ENCODE results near the gene SUMO1. TPM values are rescaled to one million over a fixed set of nuclear protein-coding genes. Genes with fewer than 3 reads are reported as not detected.
A peak's percentile ranks its signal among the peaks of the same experiment; 100 is the strongest.

The SUMO1 gene
- total RNA-seq, 6 experiments from 2014 or later: 135 to 153 (median 147) TPM

- TF ChIP-seq, protein P1, sequence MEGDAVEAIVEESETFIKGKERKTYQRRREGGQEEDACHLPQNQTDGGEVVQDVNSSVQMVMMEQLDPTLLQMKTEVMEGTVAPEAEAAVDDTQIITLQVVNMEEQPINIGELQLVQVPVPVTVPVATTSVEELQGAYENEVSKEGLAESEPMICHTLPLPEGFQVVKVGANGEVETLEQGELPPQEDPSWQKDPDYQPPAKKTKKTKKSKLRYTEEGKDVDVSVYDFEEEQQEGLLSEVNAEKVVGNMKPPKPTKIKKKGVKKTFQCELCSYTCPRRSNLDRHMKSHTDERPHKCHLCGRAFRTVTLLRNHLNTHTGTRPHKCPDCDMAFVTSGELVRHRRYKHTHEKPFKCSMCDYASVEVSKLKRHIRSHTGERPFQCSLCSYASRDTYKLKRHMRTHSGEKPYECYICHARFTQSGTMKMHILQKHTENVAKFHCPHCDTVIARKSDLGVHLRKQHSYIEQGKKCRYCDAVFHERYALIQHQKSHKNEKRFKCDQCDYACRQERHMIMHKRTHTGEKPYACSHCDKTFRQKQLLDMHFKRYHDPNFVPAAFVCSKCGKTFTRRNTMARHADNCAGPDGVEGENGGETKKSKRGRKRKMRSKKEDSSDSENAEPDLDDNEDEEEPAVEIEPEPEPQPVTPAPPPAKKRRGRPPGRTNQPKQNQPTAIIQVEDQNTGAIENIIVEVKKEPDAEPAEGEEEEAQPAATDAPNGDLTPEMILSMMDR (IDR thresholded peaks at IDR 0.05): no peak
- DNase-seq: no peak
- Mint-ChIP-seq H3K4me1 (ENCODE audit: low read depth) (peaks cover 39% of the 10 kb centered on the region), H3K27me3 (ENCODE audit: insufficient read depth) (no peaks in the 10 kb centered on the region), H3K36me3 (ENCODE audit: low read depth) (peaks cover 18% of the 10 kb centered on the region), H3K9me3 (no peaks in the 10 kb centered on the region; the same call in 1 of the 2 replicates), H3K27ac (peak overlapping the region; percentile 55), H3K4me3 (peak overlapping the region; percentile 39)
Observed at GRCh38 chr2:202270487-202270886, 32.1 kb upstream of the SUMO1 start.

DNA sequence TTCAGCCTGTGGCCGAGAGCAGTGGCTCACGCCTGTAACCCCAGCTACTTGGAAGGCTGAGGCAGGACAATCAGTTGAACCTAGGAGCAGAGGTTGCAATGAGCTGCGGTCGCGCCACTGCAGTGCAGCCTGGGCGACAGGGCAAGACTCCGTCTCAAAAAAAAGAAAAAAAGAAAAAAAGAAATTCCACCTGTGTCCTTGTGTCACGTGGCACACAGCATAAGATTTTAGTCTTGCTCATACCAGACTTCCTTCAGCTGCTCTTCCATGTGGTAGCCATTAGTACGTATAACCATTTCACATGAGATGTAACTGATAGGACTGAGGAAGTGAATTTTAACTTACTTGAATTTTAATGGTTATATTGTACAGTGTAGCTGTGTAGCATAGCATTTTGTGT, 31.2 kb upstream of the SUMO1 start:
- Mint-ChIP-seq H3K27me3 (ENCODE audit: insufficient read depth) (no peaks in the 10 kb centered on the region), H3K4me3 (peak overlapping the region; percentile 17; the same call in 1 of the 2 replicates), H3K9me3 (no peaks in the 10 kb centered on the region; the same call in 1 of the 2 replicates), H3K36me3 (ENCODE audit: low read depth) (peaks cover 15% of the 10 kb centered on the region), H3K4me1 (ENCODE audit: low read depth) (peaks cover 35% of the 10 kb centered on the region), H3K27ac (no peak overlapping the region)
- TF ChIP-seq, protein P1 (IDR thresholded peaks at IDR 0.05): no peak
- DNase-seq: no peak

- peaks cover 24% of the 10 kb centered on the region for H3K4me1 Mint-ChIP-seq (ENCODE audit: low read depth)
- H3K27ac Mint-ChIP-seq: peak overlapping the region; percentile 72
- peaks cover 15% of the 10 kb centered on the region for H3K36me3 Mint-ChIP-seq (ENCODE audit: low read depth)
- TF ChIP-seq, protein P1 (IDR thresholded peaks at IDR 0.05): no peak
- no peak for DNase-seq
- H3K27me3 Mint-ChIP-seq (ENCODE audit: insufficient read depth): no peaks in the 10 kb centered on the region
- H3K9me3 Mint-ChIP-seq: no peaks in the 10 kb centered on the region; the same call in 1 of the 2 replicates
- no peak overlapping the region for H3K4me3 Mint-ChIP-seq
Observed at GRCh38 chr2:202267495-202267894, 29.1 kb upstream of the SUMO1 start.

GRCh38 chr2:202265467-202266277, 27.3 kb upstream of the SUMO1 start, which contains the start of gene NOP58:
Gene NOP58, plus strand, starts transcription at chr2:202265763. Its CDS starts 179 bp downstream, at chr2:202265942.
- Mint-ChIP-seq H3K27ac (peak within 1 kb of the TSS; percentile 66; the same call in 1 of the 2 replicates), H3K36me3 (ENCODE audit: low read depth) (peaks cover 15% of the 10 kb centered on the region), H3K4me3 (peak within 1 kb of the TSS; percentile 47), H3K9me3 (no peaks in the 10 kb centered on the region; the same call in 1 of the 2 replicates), H3K4me1 (ENCODE audit: low read depth) (peaks cover 31% of the 10 kb centered on the region), H3K27me3 (ENCODE audit: insufficient read depth) (no peaks in the 10 kb centered on the region)
- TF ChIP-seq, protein P1 (IDR thresholded peaks at IDR 0.05): no peak
- peak; percentile 95 for DNase-seq

GRCh38 chr2:202261531-202261930, 23.1 kb upstream of the SUMO1 start:
- H3K4me1 Mint-ChIP-seq (ENCODE audit: low read depth): peaks cover 12% of the 10 kb centered on the region
- H3K4me3 Mint-ChIP-seq: no peak overlapping the region
- no peaks in the 10 kb centered on the region for H3K36me3 Mint-ChIP-seq (ENCODE audit: low read depth)
- DNase-seq: peak; percentile 62
- H3K27ac Mint-ChIP-seq: peak overlapping the region; percentile 52; the same call in 1 of the 2 replicates
- H3K27me3 Mint-ChIP-seq (ENCODE audit: insufficient read depth): no peaks in the 10 kb centered on the region
- TF ChIP-seq, protein P1 (IDR thresholded peaks at IDR 0.05): no peak
- H3K9me3 Mint-ChIP-seq: no peaks in the 10 kb centered on the region
